T-helper 2 cell treated with Interferon-gamma antibody and Interleukin-4, amounts not matched to agents 100 ng/mL and 5 ng/mL, for 36 hours (primary cell): ENCODE measurements around the gene RHOG. TPM values are rescaled to one million over a fixed set of nuclear protein-coding genes. Genes with fewer than 3 reads are reported as not detected.

Experiments
- intact Hi-C: fragments of 100-400 bp; cut with micrococcal nuclease; formaldehyde crosslinking; loops from one replicate; pipeline ENCODE4 v1.15.1; 2023
- total RNA-seq: library from RNA; stranded (reverse); gene quantifications from 2 replicates; pipeline ENCODE4 v1.2.3, GENCODE V29; 2022

The RHOG gene
- total RNA-seq, 1 donor from 2014 or later: 150 TPM

GRCh38 chr11:3835751-3836150 is 5.0 kb downstream of the RHOG start:
- intact Hi-C loops: no loop called here

GRCh38 chr11:3834664-3835461 is 5.9 kb downstream of the RHOG start:
- intact Hi-C loops: no loop called here

- intact Hi-C loops: no loop called here
Observed at GRCh38 chr11:3834349-3834663, 6.5 kb downstream of the RHOG start.

- intact Hi-C loops: no loop called here
Observed at GRCh38 chr11:3833449-3833848, 7.3 kb downstream of the RHOG start.

- intact Hi-C loops: no loop called here
Observed at GRCh38 chr11:3832816-3833215, 7.9 kb downstream of the RHOG start.

GRCh38 chr11:3831378-3832239 is 9.2 kb downstream of the RHOG start:
- intact Hi-C loops: no loop called here

- intact Hi-C loops: no loop called here
Observed at GRCh38 chr11:3830730-3831129, 10.0 kb downstream of the RHOG start.

GRCh38 chr11:3830088-3830487 is 10.7 kb downstream of the RHOG start:
- intact Hi-C loops: no loop called here

GRCh38 chr11:3827434-3828186 is 13.1 kb downstream of the RHOG start:
- intact Hi-C loops: no loop called here

- intact Hi-C loops: no loop called here
Observed at GRCh38 chr11:3826721-3827120, 14.0 kb downstream of the RHOG start.

GRCh38 chr11:3825473-3826154 is 15.1 kb downstream of the RHOG start:
- intact Hi-C loops: no loop called here

- intact Hi-C loops: loop anchor here (1.0 kb wide), 2 partner anchors 14 to 247 kb away; no protein-coding TSS in a partner anchor
Observed at GRCh38 chr11:3824714-3825472, 15.9 kb downstream of the RHOG start.

GRCh38 chr11:3823762-3824506 is 16.8 kb downstream of the RHOG start:
- intact Hi-C loops: loop anchor here (1.0 kb wide), 2 partner anchors 15 to 248 kb away; no protein-coding TSS in a partner anchor

GRCh38 chr11:3823303-3823702 is 17.5 kb downstream of the RHOG start:
- intact Hi-C loops: no loop called here

- intact Hi-C loops: no loop called here
Observed at GRCh38 chr11:3822312-3822711, 18.4 kb downstream of the RHOG start.

GRCh38 chr11:3820971-3821370 is 19.8 kb downstream of the RHOG start:
- intact Hi-C loops: no loop called here

GRCh38 chr11:3817181-3817800 is 23.5 kb downstream of the RHOG start:
- intact Hi-C loops: no loop called here

GRCh38 chr11:3816673-3817072 is 24.1 kb downstream of the RHOG start:
- intact Hi-C loops: no loop called here

- intact Hi-C loops: no loop called here
Observed at GRCh38 chr11:3815845-3816244, 24.9 kb downstream of the RHOG start.
